Measurements from ENCODE around the gene GLCE.

The GLCE gene

GRCh38 chr15:69253156-69253555 lies 92.7 kb downstream of the GLCE start:
- DNase-seq (ENCODE audit: extremely low read depth, insufficient read length): no peak
- H3K4me3 ChIP-seq (replicated peaks; ENCODE audit: low read depth, low read length): no peak overlapping the region

GRCh38 chr15:69265347-69265955 lies 105.0 kb downstream of the GLCE start:
- Histone ChIP-seq H3K4me3 (replicated peaks; ENCODE audit: low read depth, low read length) (no peak overlapping the region), H3K27me3 (replicated peaks; ENCODE audit: control insufficient read depth, insufficient read depth, low read length) (no peaks in the 10 kb centered on the region), H3K36me3 (ENCODE audit: control insufficient read depth, insufficient read depth, low read length) (no peaks in the 10 kb centered on the region)
- peak; percentile 43 for TF ChIP-seq CTCF (IDR thresholded peaks at IDR 0.05; ENCODE audit: insufficient read depth, low read length, poor library complexity, severe bottlenecking)
- DNase-seq (ENCODE audit: extremely low read depth, insufficient read length): no peak

More at GRCh38 chr15:69253156-69253555, 92.7 kb downstream of the GLCE start:
- no peak for TF ChIP-seq CTCF (IDR thresholded peaks at IDR 0.05; ENCODE audit: insufficient read depth, low read length, poor library complexity, severe bottlenecking)
- Histone ChIP-seq H3K27me3 (replicated peaks; ENCODE audit: control insufficient read depth, insufficient read depth, low read length) (no peaks in the 10 kb centered on the region), H3K36me3 (ENCODE audit: control insufficient read depth, insufficient read depth, low read length) (no peaks in the 10 kb centered on the region)

- DNase-seq (ENCODE audit: extremely low read depth, insufficient read length): no peak
- no peak overlapping the region for H3K4me3 ChIP-seq (replicated peaks; ENCODE audit: low read depth, low read length)
- H3K27me3 ChIP-seq (replicated peaks; ENCODE audit: control insufficient read depth, insufficient read depth, low read length): no peaks in the 10 kb centered on the region; the same call in 1 of the 2 replicates
- H3K36me3 ChIP-seq (ENCODE audit: control insufficient read depth, insufficient read depth, low read length): no peaks in the 10 kb centered on the region
- no peak for TF ChIP-seq CTCF (IDR thresholded peaks at IDR 0.05; ENCODE audit: insufficient read depth, low read length, poor library complexity, severe bottlenecking)
These were observed 110.8 kb downstream of the GLCE start for GRCh38 chr15:69271217-69271616.

GRCh38 chr15:69272139-69272538 lies 111.7 kb downstream of the GLCE start:
- Histone ChIP-seq H3K27me3 (replicated peaks; ENCODE audit: control insufficient read depth, insufficient read depth, low read length) (no peaks in the 10 kb centered on the region; the same call in 1 of the 2 replicates), H3K4me3 (replicated peaks; ENCODE audit: low read depth, low read length) (no peak overlapping the region), H3K36me3 (ENCODE audit: control insufficient read depth, insufficient read depth, low read length) (no peaks in the 10 kb centered on the region)
- TF ChIP-seq CTCF (IDR thresholded peaks at IDR 0.05; ENCODE audit: insufficient read depth, low read length, poor library complexity, severe bottlenecking): no peak
- DNase-seq (ENCODE audit: extremely low read depth, insufficient read length): no peak

- Histone ChIP-seq H3K4me3 (replicated peaks; ENCODE audit: low read depth, low read length) (no peak overlapping the region), H3K36me3 (ENCODE audit: control insufficient read depth, insufficient read depth, low read length) (no peaks in the 10 kb centered on the region), H3K27me3 (replicated peaks; ENCODE audit: control insufficient read depth, insufficient read depth, low read length) (no peaks in the 10 kb centered on the region; the same call in 1 of the 2 replicates)
- TF ChIP-seq CTCF (IDR thresholded peaks at IDR 0.05; ENCODE audit: insufficient read depth, low read length, poor library complexity, severe bottlenecking): no peak
- no peak for DNase-seq (ENCODE audit: extremely low read depth, insufficient read length)
These were observed 112.5 kb downstream of the GLCE start for GRCh38 chr15:69272891-69273290.
